Pulmonary artery endothelial cell (primary cell): ENCODE results near the gene FMN1. TPM values are rescaled to one million over a fixed set of nuclear protein-coding genes. Genes with fewer than 3 reads are reported as not detected.
A peak's percentile ranks its signal among the peaks of the same experiment; 100 is the strongest.

Experiments used
- DNase-seq: peaks from one replicate; pipeline ENCODE4 v3.0.0-alpha.2; 2011; ENCODE audit warnings: low read depth, low spot score
- total RNA-seq: library from RNA; depleted of rRNA; stranded (reverse); fragments of >200 nt; gene quantifications from 2 replicates; pipeline ENCODE4 v1.2.3, GENCODE V29; 2014

FMN1 gene
- total RNA-seq, 1 donor from 2014 or later = under 0.01 TPM

DNA sequence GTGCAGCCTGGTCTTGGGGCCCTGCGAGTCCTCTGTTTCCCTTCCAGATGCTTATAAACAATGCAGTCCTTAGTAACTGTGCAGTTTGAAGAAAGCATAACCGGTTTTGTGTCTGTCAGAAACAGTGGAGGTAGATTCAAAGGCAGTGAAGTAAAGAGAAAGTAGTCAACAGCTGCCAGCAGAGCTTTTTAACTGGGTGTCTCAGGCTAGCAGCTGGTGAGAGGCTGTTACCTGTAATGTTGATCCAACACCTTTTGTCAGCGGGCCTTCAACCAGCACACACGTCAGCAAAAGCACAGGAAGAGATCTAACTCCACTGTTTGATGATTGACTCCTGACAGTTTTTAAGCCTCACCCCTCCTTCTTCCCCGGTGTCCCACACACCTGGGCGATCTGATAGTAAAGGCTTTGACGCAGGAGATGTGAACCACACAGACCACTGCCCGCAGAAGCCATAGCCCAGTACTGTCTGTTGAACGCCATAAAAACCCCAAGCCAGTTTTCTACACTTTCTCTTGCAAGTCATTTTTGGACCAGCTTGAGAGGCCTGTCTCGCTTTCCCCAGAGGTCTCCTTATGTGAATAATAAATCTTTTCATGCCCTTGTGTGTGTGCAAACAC, 178.0 kb downstream of the FMN1 start:
- no peak for DNase-seq

DNA sequence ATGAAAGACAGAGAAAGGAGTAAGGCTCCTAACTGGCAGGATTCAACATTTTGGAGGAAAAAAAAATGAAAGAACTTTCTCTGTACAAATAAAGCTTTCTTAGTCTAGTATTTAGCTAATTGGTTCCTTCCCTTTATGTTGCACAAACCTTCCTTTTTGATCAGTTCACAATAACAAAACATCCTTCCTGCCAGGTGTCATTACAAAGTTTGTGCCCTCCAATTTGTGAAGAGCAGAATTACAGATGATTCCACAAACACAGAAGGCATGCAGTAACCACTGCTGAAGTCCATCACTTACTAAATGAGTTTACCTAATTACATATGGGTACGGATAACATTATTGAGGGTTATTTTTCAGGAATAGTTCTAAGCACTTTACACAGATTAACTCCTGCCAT, 179.9 kb downstream of the FMN1 start:
- no peak for DNase-seq

GRCh38 chr15:33013827-33014445, 180.6 kb downstream of the FMN1 start:
- no peak for DNase-seq

- DNase-seq = no peak
These were observed 182.5 kb downstream of the FMN1 start for GRCh38 chr15:33011976-33012375.

GRCh38 chr15:33009603-33010002, 184.9 kb downstream of the FMN1 start:
- DNase-seq = no peak

DNA sequence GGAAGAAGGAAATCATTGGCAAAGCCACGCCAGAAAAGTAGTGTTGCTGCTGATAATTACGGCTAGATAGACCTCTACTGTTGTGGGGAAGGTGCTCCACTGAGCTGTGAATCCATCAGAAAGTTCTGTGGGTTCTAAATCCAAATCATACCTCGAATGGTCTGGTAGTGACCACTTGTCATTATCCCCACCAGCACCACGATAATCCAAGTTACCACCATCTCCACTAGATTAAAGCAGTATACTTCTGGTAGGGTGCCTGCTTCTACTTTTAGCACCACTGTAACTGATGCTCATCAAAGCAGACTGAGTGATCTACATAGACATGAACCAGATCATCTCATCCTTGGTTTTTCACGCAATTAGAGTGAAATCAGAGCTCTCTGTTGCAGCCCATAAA, 185.5 kb downstream of the FMN1 start:
- no peak for DNase-seq

DNA sequence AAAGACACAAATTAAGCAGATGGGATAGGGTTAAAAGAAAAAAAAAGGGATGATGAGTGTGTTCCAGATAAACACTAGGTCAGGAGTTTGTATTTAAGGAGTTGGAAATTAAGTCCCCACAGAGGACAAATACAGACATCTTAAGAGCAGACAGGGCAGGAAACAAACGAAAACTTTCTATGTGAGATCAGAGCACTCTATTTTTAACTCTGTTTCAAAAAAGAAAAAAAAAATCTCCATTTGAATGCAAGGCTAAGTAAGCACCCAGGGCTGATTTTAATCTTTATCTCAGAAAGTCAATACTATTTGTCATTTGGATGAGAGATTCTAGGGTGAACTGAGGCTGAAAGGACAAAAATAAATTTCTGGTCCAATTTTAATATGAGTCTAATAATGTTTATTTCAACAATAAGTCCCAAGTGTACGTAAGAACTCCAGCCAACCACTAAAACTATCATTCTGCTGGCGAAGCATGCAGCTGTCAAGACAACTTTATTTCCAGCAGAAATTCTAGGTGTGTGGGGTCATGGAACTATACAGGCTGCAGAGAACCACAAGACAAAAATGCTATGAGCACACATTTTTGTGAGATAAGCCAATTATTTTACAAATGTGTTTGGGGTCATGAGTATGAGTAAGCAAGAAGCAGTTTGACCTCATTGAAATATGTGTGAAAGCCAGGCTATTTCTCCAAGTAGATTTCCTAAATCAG, 186.1 kb downstream of the FMN1 start:
- DNase-seq = no peak

GRCh38 chr15:33007303-33007855, 187.1 kb downstream of the FMN1 start:
- DNase-seq = no peak

GRCh38 chr15:33005582-33005981, 188.9 kb downstream of the FMN1 start:
- no peak for DNase-seq

DNA sequence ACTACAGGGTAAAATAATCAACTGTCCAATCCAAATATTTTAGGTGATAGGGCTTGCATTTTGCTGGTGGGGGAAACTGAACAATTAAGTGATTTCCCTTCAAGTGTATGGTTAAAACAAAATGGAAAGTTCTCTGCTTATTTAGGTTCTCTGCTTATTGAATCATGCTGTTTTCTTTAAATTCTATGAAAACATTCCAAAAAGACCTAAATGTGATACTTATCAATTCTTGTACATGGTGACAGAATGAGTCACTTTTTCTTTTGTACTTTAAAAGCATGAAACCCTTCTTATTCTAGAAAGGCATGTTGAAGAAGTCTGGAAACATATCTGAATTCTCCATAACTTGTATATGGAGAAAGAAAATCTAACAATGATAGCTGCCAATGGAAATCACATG, 192.6 kb downstream of the FMN1 start:
- no peak for DNase-seq

- DNase-seq = no peak
These were observed 195.4 kb downstream of the FMN1 start for GRCh38 chr15:32998979-32999672.

DNA sequence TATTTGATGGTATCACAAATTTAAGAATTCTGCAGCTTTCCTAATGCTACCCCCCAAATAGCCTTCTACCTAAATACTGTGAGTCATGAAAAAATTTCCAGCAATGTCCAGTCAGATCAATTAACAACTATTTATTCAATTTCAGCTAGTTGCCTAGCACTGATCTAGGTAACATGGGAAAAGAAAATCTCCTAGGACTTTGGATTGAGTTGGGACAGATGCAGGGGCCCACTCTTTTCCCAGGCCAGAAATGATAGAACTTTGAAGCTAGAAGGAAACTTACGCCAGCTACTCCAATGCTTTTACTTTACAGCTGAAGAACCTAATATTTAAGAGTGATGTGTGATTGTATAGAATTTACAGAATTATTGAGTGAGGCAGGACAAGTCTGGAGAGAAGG, 196.3 kb downstream of the FMN1 start:
- no peak for DNase-seq

DNA sequence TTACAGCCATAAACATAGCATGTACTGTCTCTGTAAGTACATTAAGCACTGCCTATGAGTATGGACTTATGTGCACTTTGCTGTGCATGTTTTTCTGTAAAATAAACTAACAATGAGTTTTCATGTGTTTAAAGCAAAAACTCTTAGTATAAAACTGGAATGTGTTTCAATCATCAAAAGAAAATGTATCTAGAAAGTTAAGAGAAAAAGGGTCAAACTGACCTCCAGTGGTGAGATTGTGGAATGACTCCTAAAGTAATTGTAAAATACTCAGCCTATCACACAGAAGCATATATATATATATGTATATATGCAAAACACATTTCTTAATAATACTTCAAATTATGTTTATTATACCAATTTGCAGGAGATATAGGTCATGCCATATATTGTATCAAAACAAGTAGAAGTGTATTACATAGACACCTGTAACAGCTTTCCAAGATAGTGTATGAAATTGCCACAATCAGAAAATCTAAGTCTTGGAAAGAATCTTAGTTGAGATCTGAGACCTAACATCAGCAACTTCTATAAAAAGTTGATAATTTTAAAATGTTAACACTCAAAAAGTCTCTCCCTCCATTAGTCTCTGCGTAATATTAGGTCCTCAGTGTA, 199.6 kb downstream of the FMN1 start:
- peak; percentile 15 for DNase-seq

GRCh38 chr15:32993285-32993684, 201.2 kb downstream of the FMN1 start:
- DNase-seq = no peak

DNA sequence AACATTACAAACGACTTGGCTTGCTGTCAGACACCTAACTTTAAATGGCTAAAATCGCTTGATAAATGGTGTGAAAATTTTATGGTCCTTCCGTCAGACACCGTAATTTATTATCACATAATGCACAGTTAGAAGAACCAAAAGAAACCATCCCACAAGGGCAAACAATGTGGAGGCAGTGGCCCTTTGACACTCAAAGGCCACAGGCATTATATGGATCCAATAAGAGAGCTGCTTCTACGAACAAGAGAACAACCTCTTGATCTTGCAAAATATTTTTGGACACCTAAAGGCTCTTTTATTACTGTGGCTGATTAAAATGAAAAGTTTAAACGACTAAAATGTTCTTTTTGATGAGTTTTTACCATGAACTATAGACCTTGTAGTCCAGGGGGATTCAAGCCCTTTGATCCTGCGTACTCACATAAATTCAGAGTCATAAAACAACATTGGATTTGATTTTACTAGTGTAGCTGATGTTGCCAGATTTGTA, 202.8 kb downstream of the FMN1 start:
- no peak for DNase-seq

DNA sequence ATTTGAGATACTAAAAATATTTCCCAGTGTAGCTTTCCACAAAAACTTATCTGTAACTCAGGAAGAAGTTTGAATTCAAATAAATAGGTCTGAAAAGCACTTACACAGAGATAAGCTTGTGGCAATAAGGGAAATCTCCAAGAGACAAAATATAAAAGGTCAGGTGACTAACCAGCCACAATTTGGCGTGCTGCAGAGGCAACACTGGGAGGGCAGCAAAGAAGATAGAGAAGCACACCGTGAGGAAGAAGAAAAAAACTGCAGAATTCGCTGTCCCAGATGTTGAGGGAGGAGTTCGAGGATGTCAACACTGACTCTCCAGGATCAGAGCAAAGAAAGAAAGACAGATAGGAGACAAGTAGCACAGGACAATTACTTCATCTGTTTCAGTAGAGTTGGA, 204.4 kb downstream of the FMN1 start:
- DNase-seq = no peak

DNA sequence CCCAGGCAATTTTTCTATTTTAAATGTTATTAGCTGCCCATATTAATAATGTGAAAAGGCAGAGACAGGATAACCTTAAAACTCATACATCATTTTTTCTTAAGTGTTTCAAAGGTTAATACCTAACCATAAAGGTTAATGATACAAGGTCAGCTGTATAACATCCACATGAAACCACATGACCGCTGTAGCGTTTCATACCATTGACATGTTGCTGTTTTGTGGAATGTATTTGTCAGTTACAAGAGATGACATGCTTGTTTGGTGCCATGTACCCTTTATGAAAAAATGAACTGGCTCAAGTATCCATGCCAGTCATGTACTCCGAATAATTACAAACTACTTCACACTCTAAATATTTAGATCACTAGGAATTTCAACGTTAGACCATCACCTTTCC, 207.4 kb downstream of the FMN1 start:
- DNase-seq = no peak

GRCh38 chr15:32986147-32986546, 208.4 kb downstream of the FMN1 start:
- DNase-seq = no peak

GRCh38 chr15:32983679-32984078, 210.8 kb downstream of the FMN1 start:
- DNase-seq = no peak

- DNase-seq = no peak
These were observed 212.5 kb downstream of the FMN1 start for GRCh38 chr15:32982001-32982400.

- DNase-seq = no peak
These were observed 213.0 kb downstream of the FMN1 start for GRCh38 chr15:32981536-32981935.
